ENCODE data around the gene IER3. TPM values are rescaled to one million over a fixed set of nuclear protein-coding genes. Genes with fewer than 3 reads are reported as not detected.
"Not testable (repeated sequence)": the region's sequence is repeated elsewhere in the genome, so short reads cannot be mapped to it uniquely, and the experiment has no call there.

The IER3 gene
- polyA plus RNA-seq, 1 of the 3 experiments (the other 2 are of a cell fraction): 12.9 TPM

- peaks cover 72% of the 10 kb centered on the region for H3K79me2 ChIP-seq (ENCODE audit: insufficient read depth)
- WGBS (ENCODE audit: low lambda C conversion rate): 45% methylated on average over 9 of the region's 16 CpGs
- peak overlapping the region; percentile 91 for H3K4me2 ChIP-seq
- POLR2A ChIA-PET: interaction anchor here (1.2 to 2.9 kb wide), 6 partner anchors 7 to 51 kb away, joined by 3 to 24 read pairs (median 4); partner anchors contain the start of gene DHX16
- not testable (repeated sequence) for DNase-seq; H2AFZ ChIP-seq (ENCODE audit: low read depth); H3K9me2 ChIP-seq; H3K27me3 ChIP-seq (ENCODE audit: insufficient read depth); H3K9me3 ChIP-seq
- H3K27ac ChIP-seq (ENCODE audit: low read depth in 2 of 2, low read length in 1 of 2): peak overlapping the region; percentile 56 to 93
- H3K4me3 ChIP-seq (ENCODE audit: low read depth in 2 of 2, low read length in 1 of 2): peak overlapping the region; percentile 89 to 93
- peaks cover 26 to 39% of the 10 kb centered on the region in 2 experiments for H3K4me1 ChIP-seq (ENCODE audit: control insufficient read depth in 1 of 2, insufficient read depth in 2 of 2, low read depth in 1 of 2, low read length in 1 of 2)
- CTCF ChIA-PET: interaction anchor here (0.6 to 42.4 kb wide), 32 partner anchors 8 to 191 kb away, joined by 3 to 838 read pairs (median 4); partner anchors contain the start of genes ATAT1, DHX16, FLOT1 and MRPS18B
- peak; percentile 19; the same call in 1 of the 2 replicates for TF ChIP-seq POLR2AphosphoS5 (IDR thresholded peaks at IDR 0.05; ENCODE audit: low read depth, low read length)
- peaks cover 35 to 40% of the 10 kb centered on the region in 2 experiments for H3K36me3 ChIP-seq (replicated peaks in 1 of 2; ENCODE audit: control insufficient read depth in 1 of 2, insufficient read depth in 2 of 2, low read length in 1 of 2)
- peaks cover 58% of the 10 kb centered on the region for H4K20me1 ChIP-seq (ENCODE audit: insufficient read depth)
- H3F3A ChIP-seq (replicated peaks; ENCODE audit: insufficient read depth): peaks cover 76% of the 10 kb centered on the region
- H3K9ac ChIP-seq: peak overlapping the region; percentile 100; the same call in 1 of the 2 replicates
These were observed 21.0 kb downstream of the IER3 start for GRCh38 chr6:30723159-30723842.

GRCh38 chr6:30722280-30723112, 21.9 kb downstream of the IER3 start:
- H3K9me3 ChIP-seq: no peaks in the 10 kb centered on the region
- peaks cover 29 to 39% of the 10 kb centered on the region in 2 experiments for H3K4me1 ChIP-seq (ENCODE audit: control insufficient read depth in 1 of 2, insufficient read depth in 2 of 2, low read depth in 1 of 2, low read length in 1 of 2)
- peak overlapping the region; percentile 91 for H3K4me2 ChIP-seq
- H3K79me2 ChIP-seq (ENCODE audit: insufficient read depth): peaks cover 76% of the 10 kb centered on the region
- peak overlapping the region; percentile 0 to 93; a peak in 3 of 4 replicates for H3K27ac ChIP-seq (ENCODE audit: low read depth in 2 of 2, low read length in 1 of 2)
- peaks cover 31 to 37% of the 10 kb centered on the region in 2 experiments for H3K36me3 ChIP-seq (replicated peaks in 1 of 2; ENCODE audit: control insufficient read depth in 1 of 2, insufficient read depth in 2 of 2, low read length in 1 of 2)
- peak overlapping the region; percentile 100 for H3K9ac ChIP-seq
- H3K9me2 ChIP-seq: no peaks in the 10 kb centered on the region
- POLR2A ChIA-PET: interaction anchor here (1.2 to 2.9 kb wide), 6 partner anchors 8 to 110 kb away, joined by 3 to 24 read pairs (median 4); no protein-coding TSS in a partner anchor
- no peak overlapping the region for H2AFZ ChIP-seq (ENCODE audit: low read depth)
- CTCF ChIA-PET: interaction anchor here (0.6 to 42.4 kb wide), 36 partner anchors 9 to 184 kb away, joined by 3 to 838 read pairs (median 4); partner anchors contain the start of genes ATAT1, DHX16, FLOT1 and MRPS18B
- under 1% methylated on average over 27 of the region's 27 CpGs for WGBS (ENCODE audit: low lambda C conversion rate)
- H3K27me3 ChIP-seq (ENCODE audit: insufficient read depth): no peaks in the 10 kb centered on the region
- H3F3A ChIP-seq (replicated peaks; ENCODE audit: insufficient read depth): peaks cover 74% of the 10 kb centered on the region
- H3K4me3 ChIP-seq (ENCODE audit: low read depth in 2 of 2, low read length in 1 of 2): peak overlapping the region; percentile 89 to 93
- DNase-seq: peak; percentile 73
- peaks cover 56% of the 10 kb centered on the region for H4K20me1 ChIP-seq (ENCODE audit: insufficient read depth)
- no peak for TF ChIP-seq FOXJ3 (CRISPR knock-in tag; IDR thresholded peaks at IDR 0.05)
- TF ChIP-seq ZBTB33 (IDR thresholded peaks at IDR 0.05; ENCODE audit: borderline replicate concordance, low read depth): no peak
- TF ChIP-seq RXRA (IDR thresholded peaks at IDR 0.05; ENCODE audit: borderline replicate concordance, low read depth): no peak
- peak; percentile 48; the same call in 1 of the 2 replicates for TF ChIP-seq POLR2AphosphoS5 (IDR thresholded peaks at IDR 0.05; ENCODE audit: low read depth, low read length)
- TF ChIP-seq REST (IDR thresholded peaks at IDR 0.05; ENCODE audit: low read depth, low read length): no peak
- no peak for TF ChIP-seq ELF1 (IDR thresholded peaks at IDR 0.05)
- peak; percentile 67 for TF ChIP-seq SMC3 (IDR thresholded peaks at IDR 0.05; ENCODE audit: low read depth, low read length)
- peak; percentile 92 for TF ChIP-seq MXI1 (IDR thresholded peaks at IDR 0.05; ENCODE audit: low read depth, low read length)
- peak; percentile 20 for TF ChIP-seq CHD2 (IDR thresholded peaks at IDR 0.05; ENCODE audit: low read length, partially characterized antibody)
- TF ChIP-seq GABPA (IDR thresholded peaks at IDR 0.05; ENCODE audit: low read depth): no peak
- TF ChIP-seq RAD21 (IDR thresholded peaks at IDR 0.05; ENCODE audit: low read length): peak; percentile 77
- no peak for TF ChIP-seq TEAD4 (IDR thresholded peaks at IDR 0.05; ENCODE audit: borderline replicate concordance, insufficient read depth)
- TF ChIP-seq GATA2 (CRISPR knock-in tag; IDR thresholded peaks at IDR 0.05): peak; percentile 26; the same call in 1 of the 2 replicates
- no peak for TF ChIP-seq TCF12 (IDR thresholded peaks at IDR 0.05)
- peak; percentile 97 for TF ChIP-seq CTCF (IDR thresholded peaks at IDR 0.05)
- no peak; the same call in 1 of the 2 replicates for TF ChIP-seq SIN3A (IDR thresholded peaks at IDR 0.05; ENCODE audit: borderline replicate concordance, low read depth, low read length)
